K562 (cell line): ENCODE results near the gene FAM120AOS. TPM values are rescaled to one million over a fixed set of nuclear protein-coding genes. Genes with fewer than 3 reads are reported as not detected.
A peak's percentile ranks its signal among the peaks of the same experiment; 100 is the strongest.

Source experiments
- ATAC-seq: fragments of 200-7000 bp; cut with Tn5 transposase; 3 replicates; pipeline ENCODE4 v1.9.1; 2020; ENCODE audit warnings: moderate library complexity
- BruUV-seq: library from RNA; stranded (reverse); fragments of 400-500 nt; replicated peaks from 2 replicates; lab custom pipeline; 2021; lab: Mats Ljungman, UMichigan
- CTCF ChIA-PET: fragments of 300-600 bp; formaldehyde crosslinking; extraction: SDS; loops from one replicate; lab custom pipeline; 2021; ENCODE audit warnings: low intra/inter-chr PET ratio; lab: Yijun Ruan, JAX
- POLR2A ChIA-PET: fragments of 300-600, 350-650 bp; sonication (Branson Sonifier 250); formaldehyde crosslinking; extraction: SDS; loops from one replicate; lab custom pipeline; 2021; ENCODE audit warnings: antibody characterized with exemption, inconsistent platforms; lab: Yijun Ruan, JAX
- DNase-seq, 4 experiments: peaks; one replicate each; pipeline versions ENCODE4 v3.0.0 to v3.0.0-alpha.2; 2011 to 2018; ENCODE audit warnings: low spot score in 3 of 4, mixed read lengths in 3 of 4; ENCODE audit errors: extremely low read depth in 1 of 4
- FAIRE-seq: peaks from 2 replicates; lab custom pipeline; 2011; peaks lifted over from hg19 to GRCh38; lab: Jason Lieb, UNC
- H2AFZ ChIP-seq: 2 replicates; pipeline ENCODE4 v1.6.0; 2011; ENCODE audit warnings: low read depth, low read length, control low read depth, inconsistent platforms
- H3K27ac ChIP-seq: fragments of 200-600 bp; 3 replicates; pipeline ENCODE4 v1.8.0; 2011; ENCODE audit warnings: low read depth, mild to moderate bottlenecking, control low read depth, inconsistent platforms, low read length, moderate library complexity, mixed read lengths; ENCODE audit errors: extremely low read depth
- H3K27me3 ChIP-seq, 2 experiments: fragments of 300-600 bp in 1 of 2; 2 replicates in 1 of 2; 3 replicates in 1 of 2; pipeline versions ENCODE4 v1.6.0 to v1.8.0; 2011; ENCODE audit warnings: inconsistent platforms in 2 of 2, low read length in 2 of 2, mild to moderate bottlenecking in 1 of 2, mixed read lengths in 1 of 2, moderate library complexity in 1 of 2; ENCODE audit not compliant: control insufficient read depth in 2 of 2, insufficient read depth in 2 of 2
- H3K36me3 ChIP-seq: fragments of 300-600 bp; 3 replicates; pipeline ENCODE4 v1.8.0; 2011; ENCODE audit warnings: mild to moderate bottlenecking, low read length, inconsistent platforms; ENCODE audit not compliant: control insufficient read depth, insufficient read depth
- H3K4me1 ChIP-seq, 2 experiments: fragments of 200-600 bp in 1 of 2; replicated peaks in 1 of 2; 2 replicates in 1 of 2; 3 replicates in 1 of 2; pipeline versions ENCODE4 v1.5.1 to v1.8.0; 2011; ENCODE audit warnings: inconsistent platforms in 2 of 2, low read length in 2 of 2, mild to moderate bottlenecking in 1 of 2, mixed read lengths in 1 of 2, moderate library complexity in 1 of 2; ENCODE audit not compliant: control insufficient read depth in 2 of 2, insufficient read depth in 2 of 2
- H3K4me2 ChIP-seq: 2 replicates; pipeline ENCODE4 v1.6.1; 2011; ENCODE audit warnings: low read length, control low read depth, inconsistent platforms, mixed read lengths; ENCODE audit not compliant: insufficient read depth
- H3K4me3 ChIP-seq: fragments of 200-600 bp; sonication (generic), shearing (Covaris generic); 2 replicates; pipeline ENCODE4 v1.5.1; 2016; ENCODE audit warnings: control low read depth, inconsistent platforms
- H3K79me2 ChIP-seq: fragments of 200-600 bp; 3 replicates; pipeline ENCODE4 v1.8.0; 2011; ENCODE audit warnings: low read length, inconsistent platforms; ENCODE audit not compliant: control insufficient read depth, insufficient read depth
- H3K9ac ChIP-seq, 2 experiments: 2 replicates each; pipeline versions ENCODE4 v1.6.0 to v1.6.1; 2011; ENCODE audit warnings: low read depth in 2 of 2, low read length in 2 of 2, control low read depth in 1 of 2, inconsistent platforms in 1 of 2, mild to moderate bottlenecking in 1 of 2, mixed read lengths in 1 of 2; ENCODE audit not compliant: insufficient read depth in 1 of 2
- H3K9me1 ChIP-seq: one replicate; pipeline ENCODE4 v1.6.0; 2011; ENCODE audit warnings: inconsistent platforms, mild to moderate bottlenecking, low read length, moderate library complexity; ENCODE audit not compliant: control insufficient read depth, insufficient read depth
- H3K9me3 ChIP-seq: replicated peaks from 2 replicates; pipeline ENCODE4 v1.5.1; 2011; ENCODE audit warnings: low read depth, low read length, inconsistent platforms; ENCODE audit not compliant: control insufficient read depth, insufficient read depth
- H4K20me1 ChIP-seq: replicated peaks from 2 replicates; pipeline ENCODE4 v1.6.1; 2011; ENCODE audit warnings: low read length, inconsistent platforms, mixed read lengths; ENCODE audit not compliant: control insufficient read depth, insufficient read depth
- C11orf30 ChIP-seq: fragments of 450-650 bp; IDR thresholded peaks from 2 replicates; pipeline ENCODE4 v1.6.1; 2016; ENCODE audit warnings: low read depth, mild to moderate bottlenecking
- ELF1 ChIP-seq: fragments of 200-800 bp; sonication (Bioruptor generic); IDR thresholded peaks from 2 replicates; pipeline ENCODE4 v1.6.1; 2016; ENCODE audit warnings: missing genetic modification characterization, missing compliant biosample characterization
- FOXA3 ChIP-seq, 2 experiments: fragments of 450-650 bp in 1 of 2; sonication (generic) in 1 of 2; formaldehyde crosslinking; IDR thresholded peaks in 1 of 2; conservative IDR thresholded peaks in 1 of 2; 2 replicates each; pipeline versions ENCODE4 v1.4.0 to v1.8.0; 2020 to 2022; ENCODE audit warnings: mild to moderate bottlenecking in 2 of 2, missing genetic modification reagents in 1 of 2
- GABPA ChIP-seq: fragments of 200-800 bp; sonication (Bioruptor generic); conservative IDR thresholded peaks from 2 replicates; pipeline ENCODE4 v1.6.1; 2016; ENCODE audit warnings: low read depth, missing genetic modification characterization, missing compliant biosample characterization
- HEY1 ChIP-seq: fragments of 250-450 bp; sonication (Bioruptor Pico); IDR thresholded peaks from 2 replicates; pipeline ENCODE4 v1.5.0; 2020; ENCODE audit warnings: mild to moderate bottlenecking, moderate library complexity, borderline replicate concordance
- JUNB ChIP-seq: fragments of 450-650 bp; formaldehyde crosslinking; conservative IDR thresholded peaks from 2 replicates; pipeline ENCODE4 v1.4.0; 2020; ENCODE audit warnings: mild to moderate bottlenecking
- KDM1A ChIP-seq, 2 experiments: fragments of 450-650 bp; IDR thresholded peaks; 2 replicates each; pipeline ENCODE4 v1.6.1; 2016; ENCODE audit warnings: mild to moderate bottlenecking in 2 of 2
- SPI1 ChIP-seq: IDR thresholded peaks from 2 replicates; pipeline ENCODE4 v1.6.1; 2011; ENCODE audit warnings: low read depth, low read length, control low read depth, borderline replicate concordance
- XRCC5 ChIP-seq: fragments of 200-400 bp; formaldehyde crosslinking; IDR thresholded peaks from 2 replicates; pipeline ENCODE4 v1.6.1; 2017; ENCODE audit warnings: low read depth, mild to moderate bottlenecking, low read length
- ZBTB40 ChIP-seq, 2 experiments: fragments of 450-650 bp in 1 of 2; sonication (generic) in 1 of 2; formaldehyde crosslinking in 1 of 2; IDR thresholded peaks; 2 replicates each; pipeline versions ENCODE4 v1.7.1 to v1.9.0; 2016 to 2022; ENCODE audit warnings: inconsistent platforms in 1 of 2, mild to moderate bottlenecking in 1 of 2, missing genetic modification reagents in 1 of 2
- ZNF316 ChIP-seq: fragments of 450-650 bp; IDR thresholded peaks from 2 replicates; pipeline ENCODE4 v1.6.1; 2016
- WGBS: fragments of 100-300 bp; shearing (Covaris generic); methylation state at CpG from one replicate; pipeline ENCODE4 v1.1.6; 2016; ENCODE audit warnings: low coverage, mixed read lengths; ENCODE audit not compliant: insufficient coverage; ENCODE audit errors: missing lambda C conversion rate; 5-methylcytosine and 5-hydroxymethylcytosine counted together
- in situ Hi-C: fragments of 300-500 bp; cut with MboI; formaldehyde crosslinking; loops from 4 replicates; pipeline ENCODE4 v1.15.0; 2018; ENCODE audit warnings: inconsistent platforms, mixed read lengths
- intact Hi-C: fragments of 100-400 bp; cut with micrococcal nuclease; formaldehyde crosslinking; loops from 2 replicates; pipeline ENCODE4 v1.14.2; 2022
- polyA plus RNA-seq, 8 experiments: library from polyadenylated mRNA; depleted of rRNA in 4 of 8; stranded (reverse) in 5 of 8; unstranded in 3 of 8; fragments of >200 nt; fragmentation: Nextera tagmentation in 2 of 8; fragmentation: Illumina TruSeq in 1 of 8; extraction: Ambion mirVana in 2 of 8; extraction: Trizol in 1 of 8; gene quantifications; 2 replicates each; pipeline versions ENCODE4 v1.2.1 to v1.2.3, GENCODE V29; 2011 to 2014; ENCODE audit warnings: inconsistent platforms in 1 of 8, missing spikeins in 1 of 8
- total RNA-seq, 7 experiments: library from RNA; depleted of rRNA in 6 of 7; stranded (reverse); fragments of >200 nt in 6 of 7; fragmentation: Illumina TruSeq in 2 of 7; extraction: Trizol in 2 of 7; gene quantifications; 2 replicates each; pipeline versions ENCODE4 v1.2.1 to v1.2.3, GENCODE V29; 2011 to 2021; ENCODE audit warnings: low replicate concordance in 1 of 7

The FAM120AOS gene
- total and polyA plus RNA-seq, 9 of the 15 experiments (the other 6 are each of a cell fraction or from before 2014, with no cell fraction given): 18.8 to 53.4 (median 41.4) TPM

DNA sequence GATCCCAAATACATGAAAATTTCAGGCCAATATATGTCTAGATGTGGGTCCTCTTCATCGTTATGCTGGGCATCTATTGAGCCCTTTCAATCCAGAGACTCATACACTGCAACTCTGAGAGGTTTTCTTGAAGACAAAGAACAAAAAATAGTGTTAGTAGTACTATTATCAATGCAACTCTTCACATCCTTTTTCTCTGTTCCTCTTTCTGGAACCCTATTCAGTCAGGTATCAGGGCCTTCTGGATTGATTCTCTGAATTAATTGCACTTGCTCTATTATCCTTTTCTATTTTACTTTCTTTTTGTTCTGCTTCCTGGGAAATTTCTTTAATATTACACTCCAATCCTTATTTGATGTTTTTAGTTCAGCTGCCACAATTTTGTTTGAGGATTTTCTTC is 20.4 kb downstream of the FAM120AOS start (continued):
- TF ChIP-seq ZNF316: no peak
- TF ChIP-seq HEY1 (CRISPR knock-in tag): no peak
- TF ChIP-seq XRCC5: no peak

- FAIRE-seq: peak; percentile 75
- TF ChIP-seq JUNB (CRISPR knock-in tag): no peak
- TF ChIP-seq C11orf30: peak; percentile 37
- no peak for TF ChIP-seq KDM1A (IDR thresholded peaks at IDR 0.05)
- TF ChIP-seq SPI1: peak; percentile 53; the same call in 1 of the 2 replicates
- 0 out of 2 replicates have a peak, but pooled peaks have one; percentile 46 for TF ChIP-seq ZBTB40 (IDR thresholded peaks at IDR 0.05)
- TF ChIP-seq ZBTB40 (CRISPR knock-in tag; IDR thresholded peaks at IDR 0.05): no peak
- peak in 1 of 2 experiments; percentile 40; a peak in 1 of 4 replicates for TF ChIP-seq FOXA3 (CRISPR knock-in tag; conservative IDR thresholded peaks at IDR 0.05 in 1 of 2, IDR thresholded peaks at IDR 0.05 in 1 of 2)
- 0 out of 2 replicates have a peak, but pooled peaks have one; percentile 39 for TF ChIP-seq ELF1 (tag)
- peak; percentile 62 for TF ChIP-seq GABPA (tag)
- TF ChIP-seq ZNF316: peak; percentile 12; the same call in 1 of the 2 replicates
Measured at GRCh38 chr9:93431539-93432105, 21.8 kb downstream of the FAM120AOS start.

More at GRCh38 chr9:93431539-93432105, 21.8 kb downstream of the FAM120AOS start:
- no peak for DNase-seq
- peak overlapping the region; percentile 26; the same call in 1 of the 2 replicates for H3K4me2 ChIP-seq
- ChIA-PET CTCF (no interaction called here), POLR2A (no interaction called here)
- H3K4me3 ChIP-seq: no peak overlapping the region
- intact Hi-C loops: no loop called here
- H3K79me2 ChIP-seq: no peaks in the 10 kb centered on the region
- no peaks in the 10 kb centered on the region for H4K20me1 ChIP-seq
- in situ Hi-C loops: no loop called here
- 5% methylated on average over 5 of the region's 5 CpGs for WGBS
- H3K27ac ChIP-seq: no peak overlapping the region
- no peaks in the 10 kb centered on the region for H3K9me1 ChIP-seq
- H3K36me3 ChIP-seq: no peaks in the 10 kb centered on the region
- H3K4me1 ChIP-seq: peaks cover 0 to 8% of the 10 kb centered on the region in 2 experiments; a peak in 1 of 5 replicates
- peak overlapping the region; percentile 84 for H2AFZ ChIP-seq
- peaks cover 0 to 3% of the 10 kb centered on the region in 2 experiments; a peak in 1 of 5 replicates for H3K27me3 ChIP-seq
- peak; percentile 63 for ATAC-seq
- no peaks in the 10 kb centered on the region for H3K9me3 ChIP-seq
- BruUV-seq: no TSS peak
- no peak overlapping the region for H3K9ac ChIP-seq
